ENCODE results near the gene MAPK1.

Gene MAPK1

GRCh38 chr22:21741790-21742189, 125.7 kb downstream of the MAPK1 start:
- no peak for TF ChIP-seq CTCF (IDR thresholded peaks at IDR 0.05; ENCODE audit: low read depth, low read length, poor library complexity, severe bottlenecking)
- TF ChIP-seq EZH2phosphoT487 (IDR thresholded peaks at IDR 0.05; ENCODE audit: borderline replicate concordance, low read length), result no peak
- H3K4me2 ChIP-seq (ENCODE audit: low read length), result no peak overlapping the region
- no peak overlapping the region for H3K27ac ChIP-seq (ENCODE audit: low read depth, low read length)
- no peaks in the 10 kb centered on the region for H3K9me3 ChIP-seq (ENCODE audit: control insufficient read depth, insufficient read depth, low read length)
- H3K79me2 ChIP-seq (ENCODE audit: control insufficient read depth, low read length), result no peaks in the 10 kb centered on the region
- no peaks in the 10 kb centered on the region for H4K20me1 ChIP-seq (ENCODE audit: control insufficient read depth, insufficient read depth, low read depth, low read length)
- H3K9me2 ChIP-seq (replicated peaks; ENCODE audit: control insufficient read depth, low read length), result no peaks in the 10 kb centered on the region
- no peaks in the 10 kb centered on the region for H3K4me1 ChIP-seq (ENCODE audit: control insufficient read depth, low read length)
- peaks cover 15% of the 10 kb centered on the region for H3K27me3 ChIP-seq (ENCODE audit: control insufficient read depth, low read length)
- H3K4me3 ChIP-seq (ENCODE audit: low read length), result no peak overlapping the region
- no peaks in the 10 kb centered on the region for H3K36me3 ChIP-seq (ENCODE audit: control insufficient read depth, low read length)
- peaks cover 6% of the 10 kb centered on the region; the same call in 1 of the 2 replicates for H3F3A ChIP-seq (ENCODE audit: control insufficient read depth, insufficient read depth)

GRCh38 chr22:21741059-21741458, 126.4 kb downstream of the MAPK1 start:
- H3K4me1 ChIP-seq (ENCODE audit: control insufficient read depth, low read length), result no peaks in the 10 kb centered on the region
- H3K27me3 ChIP-seq (ENCODE audit: control insufficient read depth, low read length), result peaks cover 15% of the 10 kb centered on the region
- H3K79me2 ChIP-seq (ENCODE audit: control insufficient read depth, low read length), result no peaks in the 10 kb centered on the region
- H3K4me2 ChIP-seq (ENCODE audit: low read length), result no peak overlapping the region
- H3K27ac ChIP-seq (ENCODE audit: low read depth, low read length), result no peak overlapping the region
- no peaks in the 10 kb centered on the region for H3K9me2 ChIP-seq (replicated peaks; ENCODE audit: control insufficient read depth, low read length)
- TF ChIP-seq EZH2phosphoT487 (IDR thresholded peaks at IDR 0.05; ENCODE audit: borderline replicate concordance, low read length) (no peak), CTCF (IDR thresholded peaks at IDR 0.05; ENCODE audit: low read depth, low read length, poor library complexity, severe bottlenecking) (no peak)
- H3K9me3 ChIP-seq (ENCODE audit: control insufficient read depth, insufficient read depth, low read length), result no peaks in the 10 kb centered on the region
- H3K36me3 ChIP-seq (ENCODE audit: control insufficient read depth, low read length), result no peaks in the 10 kb centered on the region
- peaks cover 7% of the 10 kb centered on the region; the same call in 1 of the 2 replicates for H3F3A ChIP-seq (ENCODE audit: control insufficient read depth, insufficient read depth)
- H4K20me1 ChIP-seq (ENCODE audit: control insufficient read depth, insufficient read depth, low read depth, low read length), result no peaks in the 10 kb centered on the region
- H3K4me3 ChIP-seq (ENCODE audit: low read length), result no peak overlapping the region

GRCh38 chr22:21739828-21740377, 127.5 kb downstream of the MAPK1 start:
- Histone ChIP-seq H3K79me2 (ENCODE audit: control insufficient read depth, low read length) (no peaks in the 10 kb centered on the region), H3K36me3 (ENCODE audit: control insufficient read depth, low read length) (no peaks in the 10 kb centered on the region), H3K4me3 (ENCODE audit: low read length) (no peak overlapping the region), H3K4me1 (ENCODE audit: control insufficient read depth, low read length) (no peaks in the 10 kb centered on the region), H3K9me2 (replicated peaks; ENCODE audit: control insufficient read depth, low read length) (no peaks in the 10 kb centered on the region), H4K20me1 (ENCODE audit: control insufficient read depth, insufficient read depth, low read depth, low read length) (no peaks in the 10 kb centered on the region), H3K27me3 (ENCODE audit: control insufficient read depth, low read length) (peaks cover 15% of the 10 kb centered on the region), H3K4me2 (ENCODE audit: low read length) (no peak overlapping the region), H3F3A (ENCODE audit: control insufficient read depth, insufficient read depth) (peaks cover 7% of the 10 kb centered on the region; the same call in 1 of the 2 replicates), H3K9me3 (ENCODE audit: control insufficient read depth, insufficient read depth, low read length) (no peaks in the 10 kb centered on the region), H3K27ac (ENCODE audit: low read depth, low read length) (no peak overlapping the region)
- TF ChIP-seq CTCF (IDR thresholded peaks at IDR 0.05; ENCODE audit: low read depth, low read length, poor library complexity, severe bottlenecking) (no peak), EZH2phosphoT487 (IDR thresholded peaks at IDR 0.05; ENCODE audit: borderline replicate concordance, low read length) (no peak)

All from DOHH2 (cell line).